ENCODE data around the gene SH3D19. TPM values are rescaled to one million over a fixed set of nuclear protein-coding genes. Genes with fewer than 3 reads are reported as not detected.

Gene SH3D19
- total and polyA plus RNA-seq, 2 experiments from 2014 or later, result 16.2 to 18.3 TPM

GRCh38 chr4:151219091-151219490 is 106.3 kb downstream of the SH3D19 start:
- no peak for TF ChIP-seq CTCF (IDR thresholded peaks at IDR 0.05; ENCODE audit: low read depth, low read length)
- H3K9me3 ChIP-seq (ENCODE audit: low read depth), result no peaks in the 10 kb centered on the region

GRCh38 chr4:151218343-151218742 is 107.1 kb downstream of the SH3D19 start:
- no peak overlapping the region for H3K27ac ChIP-seq
- H3K4me3 ChIP-seq, result no peak overlapping the region
- peak in 1 of 2 donors; percentile 59 for DNase-seq (ENCODE audit: low read depth in 1 of 2, low spot score in 1 of 2)
- no peaks in the 10 kb centered on the region for H3K4me1 ChIP-seq (ENCODE audit: low read depth)
- no peaks in the 10 kb centered on the region for H3K36me3 ChIP-seq
- H3K27me3 ChIP-seq, result no peaks in the 10 kb centered on the region
- no peak for TF ChIP-seq CTCF (IDR thresholded peaks at IDR 0.05; ENCODE audit: low read depth, low read length)
- H3K9me3 ChIP-seq (ENCODE audit: low read depth), result no peaks in the 10 kb centered on the region

More at GRCh38 chr4:151219091-151219490, 106.3 kb downstream of the SH3D19 start:
- Histone ChIP-seq H3K4me1 (ENCODE audit: low read depth) (no peaks in the 10 kb centered on the region), H3K36me3 (no peaks in the 10 kb centered on the region), H3K27me3 (no peaks in the 10 kb centered on the region), H3K4me3 (no peak overlapping the region), H3K27ac (no peak overlapping the region)
- no peak for DNase-seq (ENCODE audit: low read depth in 1 of 2, low spot score in 1 of 2)

- H3K36me3 ChIP-seq, result no peaks in the 10 kb centered on the region
- no peaks in the 10 kb centered on the region for H3K27me3 ChIP-seq
- H3K27ac ChIP-seq, result no peak overlapping the region
- DNase-seq (ENCODE audit: low read depth in 1 of 2, low spot score in 1 of 2), result no peak
- no peaks in the 10 kb centered on the region for H3K9me3 ChIP-seq (ENCODE audit: low read depth)
- no peak for TF ChIP-seq CTCF (IDR thresholded peaks at IDR 0.05; ENCODE audit: low read depth, low read length)
- no peaks in the 10 kb centered on the region for H3K4me1 ChIP-seq (ENCODE audit: low read depth)
- H3K4me3 ChIP-seq, result no peak overlapping the region
Observed at GRCh38 chr4:151217326-151217725, 108.1 kb downstream of the SH3D19 start.

GRCh38 chr4:151215295-151215694 is 110.1 kb downstream of the SH3D19 start:
- H3K27ac ChIP-seq, result no peak overlapping the region
- H3K27me3 ChIP-seq, result no peaks in the 10 kb centered on the region
- no peak overlapping the region for H3K4me3 ChIP-seq
- H3K36me3 ChIP-seq, result no peaks in the 10 kb centered on the region
- no peaks in the 10 kb centered on the region for H3K4me1 ChIP-seq (ENCODE audit: low read depth)
- no peaks in the 10 kb centered on the region for H3K9me3 ChIP-seq (ENCODE audit: low read depth)
- peak in 1 of 2 donors; percentile 68 for DNase-seq (ENCODE audit: low read depth in 1 of 2, low spot score in 1 of 2)
- TF ChIP-seq CTCF (IDR thresholded peaks at IDR 0.05; ENCODE audit: low read depth, low read length), result no peak

- H3K9me3 ChIP-seq (ENCODE audit: low read depth), result no peaks in the 10 kb centered on the region
- peaks cover 39% of the 10 kb centered on the region for H3K4me1 ChIP-seq (ENCODE audit: low read depth)
- peak overlapping the region; percentile 81 for H3K27ac ChIP-seq
- TF ChIP-seq CTCF (IDR thresholded peaks at IDR 0.05; ENCODE audit: low read depth, low read length), result no peak
- H3K36me3 ChIP-seq, result no peaks in the 10 kb centered on the region
- H3K4me3 ChIP-seq, result no peak overlapping the region
- no peak for DNase-seq (ENCODE audit: low read depth in 1 of 2, low spot score in 1 of 2)
- no peaks in the 10 kb centered on the region for H3K27me3 ChIP-seq
Observed at GRCh38 chr4:151207868-151208267, 117.5 kb downstream of the SH3D19 start.

- Histone ChIP-seq H3K4me3 (no peak overlapping the region), H3K27ac (peak overlapping the region; percentile 81), H3K4me1 (ENCODE audit: low read depth) (peaks cover 46% of the 10 kb centered on the region), H3K9me3 (ENCODE audit: low read depth) (no peaks in the 10 kb centered on the region), H3K36me3 (no peaks in the 10 kb centered on the region), H3K27me3 (no peaks in the 10 kb centered on the region)
- TF ChIP-seq CTCF (IDR thresholded peaks at IDR 0.05; ENCODE audit: low read depth, low read length), result no peak
- DNase-seq (ENCODE audit: low read depth in 1 of 2, low spot score in 1 of 2), result no peak
Observed at GRCh38 chr4:151207186-151207585, 118.2 kb downstream of the SH3D19 start.

Measured in cardiac muscle cell (in vitro differentiated cells and primary cell).